B cell (primary cell): Measurements from ENCODE around the gene MAGEB1. TPM values are rescaled to one million over a fixed set of nuclear protein-coding genes. Genes with fewer than 3 reads are reported as not detected.

Experiments
- ATAC-seq: fragments of 200-7000 bp; cut with Tn5 transposase; one replicate; pipeline ENCODE4 v1.10.0; 2021; ENCODE audit warnings: low read depth, mild to moderate bottlenecking, moderate number of reproducible peaks, moderate library complexity
- CTCF ChIA-PET: fragments of 350-600 bp; sonication (Branson Sonifier 250); formaldehyde crosslinking; loops from one replicate; lab custom pipeline; 2021; ENCODE audit warnings: antibody characterized with exemption, inconsistent platforms; lab: Charles Lee
- POLR2A ChIA-PET: fragments of 350-600 bp; sonication (Branson Sonifier 250); formaldehyde crosslinking; loops from one replicate; lab custom pipeline; 2021; ENCODE audit warnings: antibody characterized with exemption; lab: Charles Lee
- DNase-seq: peaks from one replicate; pipeline ENCODE4 v3.0.0; 2013
- H2AFZ ChIP-seq: 2 replicates; pipeline ENCODE4 v1.6.1; 2012; ENCODE audit warnings: mild to moderate bottlenecking, low read depth, low read length; ENCODE audit not compliant: insufficient read depth, poor library complexity, severe bottlenecking
- H3K27ac ChIP-seq, 2 donors: 1 replicate in 1 of 2; 2 replicates in 1 of 2; pipeline ENCODE4 v1.5.1; 2012 to 2013; ENCODE audit warnings: low read length in 2 of 2, mild to moderate bottlenecking in 2 of 2, moderate library complexity in 1 of 2
- H3K27me3 ChIP-seq, 4 experiments: fragments of 200-600 bp in 1 of 4; sonication (generic) in 1 of 4; replicated peaks in 1 of 4; 1 replicate in 2 of 4; 2 replicates in 2 of 4; pipeline versions ENCODE4 v1.6.1 to v1.7.0; 2013 to 2016; ENCODE audit warnings: low read length in 3 of 4, mild to moderate bottlenecking in 2 of 4, mixed read lengths in 1 of 4, moderate library complexity in 1 of 4; ENCODE audit not compliant: insufficient read depth in 4 of 4, control insufficient read depth in 3 of 4; ENCODE audit errors: control extremely low read depth in 1 of 4
- H3K36me3 ChIP-seq, 2 experiments: replicated peaks in 1 of 2; 1 replicate in 1 of 2; 2 replicates in 1 of 2; pipeline versions ENCODE4 v1.6.1 to v1.7.1; 2013; ENCODE audit warnings: low read length in 1 of 2; ENCODE audit not compliant: insufficient read depth in 2 of 2, control insufficient read depth in 1 of 2; ENCODE audit errors: control extremely low read depth in 1 of 2, extremely low read depth in 1 of 2
- H3K4me1 ChIP-seq, 2 donors: fragments of 200-600 bp in 1 of 2; sonication (generic) in 1 of 2; 1 replicate in 1 of 2; 2 replicates in 1 of 2; pipeline versions ENCODE4 v1.5.1 to v1.6.1; 2013 to 2017; ENCODE audit warnings: low read length in 2 of 2; ENCODE audit not compliant: control insufficient read depth in 2 of 2, insufficient read depth in 2 of 2
- H3K4me2 ChIP-seq: replicated peaks from 2 replicates; pipeline ENCODE3; 2012; ENCODE audit warnings: mild to moderate bottlenecking, low read depth, low read length; ENCODE audit not compliant: poor library complexity, severe bottlenecking
- H3K4me3 ChIP-seq, 5 experiments: fragments of 200-600 bp in 1 of 5; sonication (generic) in 1 of 5; 1 replicate in 3 of 5; 2 replicates in 2 of 5; pipeline versions ENCODE4 v1.5.1 to v1.7.0; 2011 to 2016; ENCODE audit warnings: low read length in 4 of 5, mild to moderate bottlenecking in 4 of 5, low read depth in 2 of 5, control low read depth in 1 of 5, moderate library complexity in 1 of 5; ENCODE audit not compliant: insufficient read depth in 1 of 5; ENCODE audit errors: control extremely low read depth in 1 of 5, extremely low read depth in 1 of 5
- H3K79me2 ChIP-seq: fragments of 200-600 bp; sonication (generic); one replicate; pipeline ENCODE4 v1.6.0; 2016; ENCODE audit warnings: low read length; ENCODE audit not compliant: control insufficient read depth, insufficient read depth
- H3K9ac ChIP-seq: fragments of 200-600 bp; sonication (generic); 2 replicates; pipeline ENCODE4 v1.6.1; 2017; ENCODE audit warnings: mild to moderate bottlenecking, low read length, moderate library complexity
- H3K9me3 ChIP-seq, 3 donors: one replicate each; pipeline versions ENCODE4 v1.6.1 to v1.7.1; 2013; ENCODE audit warnings: low read length in 2 of 3; ENCODE audit not compliant: control insufficient read depth in 2 of 3, insufficient read depth in 1 of 3; ENCODE audit errors: control extremely low read depth in 1 of 3
- H4K20me1 ChIP-seq: 2 replicates; pipeline ENCODE4 v1.6.0; 2012; ENCODE audit warnings: mild to moderate bottlenecking, low read length; ENCODE audit not compliant: insufficient read depth, control insufficient read depth, poor library complexity, severe bottlenecking
- H3K27ac Mint-ChIP-seq: one replicate; pipeline ENCODE4 v1.8.0; 2021; ENCODE audit warnings: mixed read lengths
- H3K27me3 Mint-ChIP-seq: one replicate; pipeline ENCODE4 v1.8.0; 2021; ENCODE audit warnings: mixed read lengths
- H3K4me1 Mint-ChIP-seq: one replicate; pipeline ENCODE4 v1.8.0; 2021; ENCODE audit warnings: mixed read lengths
- H3K4me3 Mint-ChIP-seq: one replicate; pipeline ENCODE4 v1.8.0; 2021; ENCODE audit warnings: mixed read lengths
- H3K9me3 Mint-ChIP-seq: one replicate; pipeline ENCODE4 v1.8.0; 2022; ENCODE audit warnings: mixed read lengths; ENCODE audit not compliant: insufficient read depth
- EZH2 ChIP-seq: IDR thresholded peaks from 2 replicates; pipeline ENCODE4 v1.6.1; 2012; ENCODE audit warnings: borderline replicate concordance, low read depth, mild to moderate bottlenecking, moderate library complexity, low read length; ENCODE audit not compliant: insufficient read depth, poor library complexity, severe bottlenecking
- WGBS: methylation state at CpG from one replicate; pipeline ENCODE4 v1.1.5; 2013; ENCODE audit warnings: missing lambda C conversion rate; ENCODE audit not compliant: insufficient coverage; 5-methylcytosine and 5-hydroxymethylcytosine counted together
- intact Hi-C: fragments of 100-400 bp; cut with micrococcal nuclease; formaldehyde crosslinking; loops from one replicate; pipeline ENCODE4 v1.10.0; 2022
- polyA plus RNA-seq: library from polyadenylated mRNA; depleted of rRNA; stranded (reverse); fragments of >200 nt; gene quantifications from 2 replicates; pipeline ENCODE4 v1.2.3, GENCODE V29; 2012
- total RNA-seq, 2 donors: library from RNA; stranded (reverse); fragments of 120-200 nt in 1 of 2; gene quantifications; 1 replicate in 1 of 2; 2 replicates in 1 of 2; pipeline versions ENCODE4 v1.2.3 to v1.2.4, GENCODE V29; 2013 to 2022
- TF ChIP-seq, protein P1 (sequence below): fragments of 200-600 bp; IDR thresholded peaks from one replicate; pipeline ENCODE4 v1.8.0; 2022; ENCODE audit warnings: antibody characterized with exemption, mild to moderate bottlenecking

MAGEB1 gene
- total and polyA plus RNA-seq, 2 donors (not counting 1 experiment from before 2014, with no cell fraction given): not detected

DNA sequence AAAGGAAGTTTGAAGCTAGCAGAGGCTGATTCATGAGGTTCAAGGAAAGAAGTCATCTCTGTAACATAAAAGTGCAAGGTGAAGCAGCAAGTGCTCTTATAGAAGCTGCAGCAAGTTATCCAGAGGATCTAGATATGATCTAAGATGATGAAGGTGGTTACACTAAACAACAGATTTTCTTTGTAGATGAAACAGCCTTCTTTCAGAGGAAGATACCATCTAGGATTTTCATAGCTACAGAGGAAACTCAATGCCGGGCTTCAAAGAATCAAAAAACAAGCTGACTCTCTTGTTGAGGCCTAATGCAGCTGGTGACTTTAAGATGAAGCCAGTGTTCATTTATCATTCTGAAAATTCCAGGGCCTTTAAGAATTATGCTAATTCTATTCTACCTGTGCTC lies 33.5 kb downstream of the MAGEB1 start:
- Histone ChIP-seq H3K27ac (no peak overlapping the region), H3K4me2 (no peak overlapping the region), H4K20me1 (no peaks in the 10 kb centered on the region), H3K9ac (no peak overlapping the region), H3K36me3 (no peaks in the 10 kb centered on the region), H3K27me3 (no peaks in the 10 kb centered on the region), H3K79me2 (no peaks in the 10 kb centered on the region), H3K4me3 (no peak overlapping the region), H3K9me3 (no peaks in the 10 kb centered on the region), H2AFZ (no peak overlapping the region), H3K4me1 (no peaks in the 10 kb centered on the region)
- no peak overlapping the region for H3K4me3 Mint-ChIP-seq
- DNase-seq (no peak), ATAC-seq (no peak)
- intact Hi-C loops: no loop called here
- WGBS: no CpG with 5 or more reads among the region's 1 CpG
- H3K27me3 Mint-ChIP-seq: no peaks in the 10 kb centered on the region
- ChIA-PET CTCF (no interaction called here), POLR2A (no interaction called here)
- TF ChIP-seq, protein P1, sequence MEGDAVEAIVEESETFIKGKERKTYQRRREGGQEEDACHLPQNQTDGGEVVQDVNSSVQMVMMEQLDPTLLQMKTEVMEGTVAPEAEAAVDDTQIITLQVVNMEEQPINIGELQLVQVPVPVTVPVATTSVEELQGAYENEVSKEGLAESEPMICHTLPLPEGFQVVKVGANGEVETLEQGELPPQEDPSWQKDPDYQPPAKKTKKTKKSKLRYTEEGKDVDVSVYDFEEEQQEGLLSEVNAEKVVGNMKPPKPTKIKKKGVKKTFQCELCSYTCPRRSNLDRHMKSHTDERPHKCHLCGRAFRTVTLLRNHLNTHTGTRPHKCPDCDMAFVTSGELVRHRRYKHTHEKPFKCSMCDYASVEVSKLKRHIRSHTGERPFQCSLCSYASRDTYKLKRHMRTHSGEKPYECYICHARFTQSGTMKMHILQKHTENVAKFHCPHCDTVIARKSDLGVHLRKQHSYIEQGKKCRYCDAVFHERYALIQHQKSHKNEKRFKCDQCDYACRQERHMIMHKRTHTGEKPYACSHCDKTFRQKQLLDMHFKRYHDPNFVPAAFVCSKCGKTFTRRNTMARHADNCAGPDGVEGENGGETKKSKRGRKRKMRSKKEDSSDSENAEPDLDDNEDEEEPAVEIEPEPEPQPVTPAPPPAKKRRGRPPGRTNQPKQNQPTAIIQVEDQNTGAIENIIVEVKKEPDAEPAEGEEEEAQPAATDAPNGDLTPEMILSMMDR: no peak
- no peak for TF ChIP-seq EZH2
- H3K9me3 Mint-ChIP-seq: no peaks in the 10 kb centered on the region
- no peak overlapping the region for H3K27ac Mint-ChIP-seq
- H3K4me1 Mint-ChIP-seq: no peaks in the 10 kb centered on the region

DNA sequence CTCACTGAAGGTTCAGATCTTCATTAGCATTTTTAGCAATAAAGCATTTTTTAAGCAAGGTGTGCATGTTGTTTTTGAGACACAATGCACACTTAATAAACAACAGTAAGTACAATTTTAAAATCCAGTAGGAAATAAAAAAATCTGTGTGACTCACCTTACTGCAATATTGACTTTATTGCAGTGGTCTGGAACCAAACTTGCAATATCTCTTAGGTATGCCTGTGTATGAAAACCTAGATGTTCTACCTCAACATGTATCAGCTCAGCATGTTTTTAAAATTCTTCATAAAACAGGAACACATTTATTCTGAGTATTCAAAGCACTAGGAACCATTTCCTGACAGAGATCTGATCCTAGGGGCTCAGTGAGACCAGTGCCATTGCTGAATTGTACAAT lies 35.6 kb downstream of the MAGEB1 start:
- DNase-seq (no peak), ATAC-seq (no peak)
- ChIA-PET POLR2A (no interaction called here), CTCF (no interaction called here)
- no peaks in the 10 kb centered on the region for H3K4me1 ChIP-seq
- H3K27me3 Mint-ChIP-seq: no peaks in the 10 kb centered on the region
- H3K4me3 ChIP-seq: no peak overlapping the region
- H3K79me2 ChIP-seq: no peaks in the 10 kb centered on the region
- H3K27me3 ChIP-seq: no peaks in the 10 kb centered on the region
- no peaks in the 10 kb centered on the region for H4K20me1 ChIP-seq
- no peaks in the 10 kb centered on the region for H3K36me3 ChIP-seq
- no peaks in the 10 kb centered on the region for H3K4me1 Mint-ChIP-seq
- no peak overlapping the region for H3K27ac ChIP-seq
- intact Hi-C loops: no loop called here
- no peak overlapping the region for H3K27ac Mint-ChIP-seq
- H3K9me3 Mint-ChIP-seq: no peaks in the 10 kb centered on the region
- no peak overlapping the region for H3K9ac ChIP-seq
- no peak overlapping the region for H3K4me3 Mint-ChIP-seq
- TF ChIP-seq, protein P1: no peak
- TF ChIP-seq EZH2: no peak
- no peak overlapping the region for H2AFZ ChIP-seq
- no peak overlapping the region for H3K4me2 ChIP-seq
- H3K9me3 ChIP-seq: no peaks in the 10 kb centered on the region
